ENCODE data around the gene R3HDM2. TPM values are rescaled to one million over a fixed set of nuclear protein-coding genes. Genes with fewer than 3 reads are reported as not detected.
"Not testable (repeated sequence)": the region's sequence is repeated elsewhere in the genome, so short reads cannot be mapped to it uniquely, and the experiment has no call there.

R3HDM2 gene
- total RNA-seq, 2 donors from 2014 or later, result 101 to 115 TPM

DNA sequence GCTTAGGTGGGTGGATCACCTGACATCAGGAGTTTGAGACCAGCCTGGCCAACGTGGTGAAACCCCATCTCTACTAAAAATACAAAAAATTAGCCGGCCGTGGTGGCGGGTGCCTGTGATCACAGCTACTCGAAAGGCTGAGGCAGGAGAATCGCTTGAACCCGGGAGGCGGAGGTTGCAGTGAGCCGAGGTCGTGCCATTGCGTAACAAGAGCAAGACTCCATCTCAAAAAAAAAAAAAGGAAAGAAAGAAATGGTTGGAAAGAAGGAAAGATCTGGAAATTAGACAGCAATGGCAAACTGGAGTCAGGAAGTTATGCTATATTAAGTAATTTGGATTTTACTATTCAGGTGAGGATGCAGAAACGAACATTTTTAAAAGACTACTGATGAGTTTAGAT, 148.8 kb downstream of the R3HDM2 start:
- not testable (repeated sequence) for DNase-seq; H3K4me3 Mint-ChIP-seq; H3K27me3 Mint-ChIP-seq; H3K9me3 ChIP-seq (ENCODE audit: control insufficient read depth, low read length, poor library complexity, severe bottlenecking); ATAC-seq
- peaks cover 22% of the 10 kb centered on the region for H3K36me3 Mint-ChIP-seq (ENCODE audit: low read depth)
- peak overlapping the region; percentile 92 for H3K27ac Mint-ChIP-seq
- peaks cover 29% of the 10 kb centered on the region for H3K4me1 Mint-ChIP-seq

DNA sequence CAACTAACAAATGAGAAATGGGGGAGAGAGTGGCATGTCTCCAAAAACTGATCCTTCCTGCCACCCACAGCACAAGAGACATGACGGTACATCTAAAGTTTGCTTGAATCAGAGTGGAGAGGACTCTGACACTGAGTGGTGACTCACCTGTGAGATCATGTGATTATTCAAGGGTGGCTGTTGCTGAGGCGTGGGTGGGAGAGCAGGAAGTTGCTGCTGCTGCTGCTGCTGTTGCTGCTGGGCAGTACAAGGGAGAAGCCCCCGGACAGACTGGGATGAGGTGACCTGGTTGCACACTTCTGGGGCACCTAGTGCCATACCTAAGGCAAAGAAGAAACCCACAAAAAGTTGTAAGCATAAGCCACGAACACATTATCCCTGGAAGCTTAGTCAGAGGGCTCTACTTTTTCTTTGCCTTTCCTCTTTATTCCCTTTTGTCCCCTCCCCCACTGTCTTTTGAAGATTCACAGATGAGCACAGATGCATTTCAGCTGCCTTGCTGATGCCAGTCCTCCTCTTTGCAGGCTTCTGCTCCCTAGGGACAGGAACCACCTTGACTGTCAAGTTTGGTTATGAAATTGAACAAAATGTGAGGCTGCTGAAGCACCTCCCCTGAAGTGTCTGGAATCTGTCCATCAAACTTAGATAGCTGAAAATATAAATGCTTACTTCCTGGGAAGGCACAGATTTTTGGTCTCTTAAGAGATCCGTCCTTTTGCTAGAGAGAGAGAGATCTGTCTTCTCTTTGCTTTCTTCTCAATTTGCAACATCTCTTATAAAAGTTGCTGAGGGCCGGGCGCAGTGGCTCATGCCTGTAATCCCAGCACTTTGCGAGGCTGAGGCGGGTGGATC, 150.4 kb downstream of the R3HDM2 start:
- ATAC-seq (peak; percentile 99), DNase-seq (peak in 1 of 3 donors; percentile 32)
- Mint-ChIP-seq H3K27me3 (no peaks in the 10 kb centered on the region), H3K36me3 (ENCODE audit: low read depth) (peaks cover 17% of the 10 kb centered on the region), H3K27ac (peak overlapping the region; percentile 92), H3K4me3 (peak overlapping the region; percentile 28), H3K4me1 (peaks cover 30% of the 10 kb centered on the region)
- H3K9me3 ChIP-seq (ENCODE audit: control insufficient read depth, low read length, poor library complexity, severe bottlenecking), result no peaks in the 10 kb centered on the region

DNA sequence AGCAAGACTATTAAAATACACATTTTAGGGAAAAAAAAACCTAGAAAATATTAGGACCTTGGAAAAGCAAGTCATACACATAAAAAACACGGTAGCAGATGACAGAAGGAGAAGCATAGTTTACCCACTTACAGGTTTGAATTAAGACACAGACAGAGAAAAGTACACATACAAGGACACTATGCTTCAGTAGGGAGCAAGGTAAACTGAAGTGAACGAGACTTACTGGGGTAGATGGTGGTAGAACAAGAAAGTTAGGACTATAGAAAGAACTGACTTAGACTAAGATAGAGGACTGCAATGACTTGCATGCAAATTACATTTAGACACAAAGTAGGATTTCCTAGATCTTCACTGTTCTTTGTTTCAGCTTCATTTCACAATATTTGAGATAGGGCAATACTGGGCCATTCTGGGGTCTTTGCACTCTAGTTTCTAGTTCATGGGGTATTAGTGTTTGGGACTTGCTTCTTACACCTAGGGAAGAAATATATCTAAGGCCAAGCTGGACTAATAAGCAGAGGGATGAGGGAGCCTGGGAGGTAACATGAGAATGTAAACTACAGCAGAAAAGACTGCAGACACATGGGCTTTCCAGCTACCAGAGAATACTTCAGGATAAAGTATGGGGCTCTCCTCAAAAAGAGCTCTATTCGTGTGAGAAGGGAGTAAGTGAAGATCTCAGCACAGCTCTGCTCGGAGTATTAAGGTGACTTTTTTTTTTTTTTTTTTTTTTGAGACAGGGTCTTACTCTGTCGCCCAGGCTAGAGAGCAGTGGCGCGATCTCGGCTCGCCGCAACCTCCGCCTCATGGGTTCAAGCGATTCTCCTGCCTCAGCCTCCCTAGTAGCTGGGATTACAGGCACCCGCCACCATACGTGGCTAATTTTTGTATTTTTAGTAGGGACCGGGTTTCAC, 152.1 kb downstream of the R3HDM2 start:
- Mint-ChIP-seq H3K4me3 (no peak overlapping the region), H3K27me3 (no peaks in the 10 kb centered on the region), H3K27ac (peak overlapping the region; percentile 80), H3K4me1 (peaks cover 30% of the 10 kb centered on the region), H3K36me3 (ENCODE audit: low read depth) (peaks cover 13% of the 10 kb centered on the region)
- DNase-seq (no peak), ATAC-seq (no peak)
- H3K9me3 ChIP-seq (ENCODE audit: control insufficient read depth, low read length, poor library complexity, severe bottlenecking), result no peaks in the 10 kb centered on the region

DNA sequence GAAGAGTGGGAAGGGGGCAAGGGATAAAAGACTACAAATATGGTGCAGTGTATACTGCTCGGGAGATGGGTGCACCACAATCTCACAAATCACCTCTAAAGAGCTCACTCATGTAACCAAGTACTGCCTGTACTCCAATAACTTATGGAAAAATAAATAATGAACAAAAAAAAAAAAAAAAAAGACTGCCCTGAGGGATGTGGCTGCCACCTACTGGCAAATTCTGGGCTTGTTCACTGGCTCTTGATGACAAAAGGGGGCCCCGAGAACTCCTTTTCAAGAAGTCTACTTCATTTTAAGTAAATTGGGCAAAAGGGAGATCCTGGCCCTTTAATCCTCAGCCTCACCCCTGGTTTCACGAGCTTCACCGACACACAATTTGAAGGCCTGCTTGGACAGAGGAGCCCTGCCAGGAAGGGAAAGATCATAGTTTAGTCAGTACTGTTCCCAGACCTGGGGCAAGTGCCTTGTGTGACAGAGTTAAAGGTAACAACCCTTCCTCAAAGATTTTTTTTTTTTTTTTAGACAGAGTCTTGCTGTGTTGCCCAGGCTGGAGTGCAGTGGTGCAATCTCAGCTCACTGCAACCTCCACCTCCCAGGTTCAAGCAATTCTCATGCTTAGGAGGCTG, 153.8 kb downstream of the R3HDM2 start:
- H3K36me3 Mint-ChIP-seq (ENCODE audit: low read depth), result peaks cover 12% of the 10 kb centered on the region
- ATAC-seq (no peak), DNase-seq (no peak)
- no peaks in the 10 kb centered on the region for H3K27me3 Mint-ChIP-seq
- H3K4me3 Mint-ChIP-seq, result no peak overlapping the region
- H3K4me1 Mint-ChIP-seq, result peaks cover 24% of the 10 kb centered on the region
- H3K9me3 ChIP-seq (ENCODE audit: control insufficient read depth, low read length, poor library complexity, severe bottlenecking), result no peaks in the 10 kb centered on the region
- H3K27ac Mint-ChIP-seq, result peak overlapping the region; percentile 39

DNA sequence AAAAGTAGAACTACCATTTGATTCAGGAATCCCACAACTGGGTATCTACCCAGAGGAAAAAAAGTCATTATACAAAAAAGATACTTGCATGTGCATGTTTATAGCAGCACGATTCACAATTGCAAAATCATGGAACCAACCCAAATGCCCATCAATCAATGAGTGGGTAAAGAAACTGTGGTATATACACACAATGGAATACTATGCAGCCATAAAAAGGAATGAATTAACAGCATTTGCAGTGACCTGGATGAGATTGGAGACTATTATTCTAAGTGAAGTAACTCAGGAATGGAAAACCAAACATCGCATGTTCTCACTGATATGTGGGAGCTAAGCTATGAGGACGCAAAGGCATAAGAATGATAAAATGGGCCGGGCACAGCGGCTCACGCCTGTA, 154.6 kb downstream of the R3HDM2 start:
- peaks cover 13% of the 10 kb centered on the region for H3K36me3 Mint-ChIP-seq (ENCODE audit: low read depth)

DNA sequence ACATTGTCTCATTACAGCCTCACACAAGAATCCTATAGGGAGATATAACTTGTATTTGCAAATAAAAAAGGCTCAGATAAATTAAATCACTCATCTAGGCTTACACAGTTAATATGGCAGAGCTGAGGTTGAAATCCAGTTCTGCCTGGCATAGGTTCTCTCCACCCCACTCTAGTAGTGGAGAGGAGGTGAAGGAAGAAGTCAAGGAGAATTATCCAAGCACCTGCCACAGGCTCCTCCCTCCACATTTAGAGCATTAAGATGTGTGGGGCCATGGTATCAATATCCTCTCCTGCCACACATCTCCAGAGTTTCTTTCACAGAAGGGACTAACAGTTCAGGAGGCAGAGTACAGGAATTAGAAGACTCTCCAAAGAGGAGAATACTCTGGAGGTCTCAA, 157.3 kb downstream of the R3HDM2 start:
- no peaks in the 10 kb centered on the region for H3K9me3 ChIP-seq (ENCODE audit: control insufficient read depth, low read length, poor library complexity, severe bottlenecking)
- no peak overlapping the region for H3K4me3 Mint-ChIP-seq
- DNase-seq (no peak), ATAC-seq (no peak)
- no peaks in the 10 kb centered on the region for H3K27me3 Mint-ChIP-seq
- H3K27ac Mint-ChIP-seq, result no peak overlapping the region
- H3K36me3 Mint-ChIP-seq (ENCODE audit: low read depth), result peaks cover 20% of the 10 kb centered on the region
- H3K4me1 Mint-ChIP-seq, result peaks cover 7% of the 10 kb centered on the region

More for the DNA sequence above, 154.6 kb downstream of the R3HDM2 start:
- peaks cover 24% of the 10 kb centered on the region for H3K4me1 Mint-ChIP-seq
- H3K4me3 Mint-ChIP-seq; ATAC-seq; H3K27me3 Mint-ChIP-seq; DNase-seq; H3K9me3 ChIP-seq (ENCODE audit: control insufficient read depth, low read length, poor library complexity, severe bottlenecking): not testable (repeated sequence)
- peak overlapping the region; percentile 39 for H3K27ac Mint-ChIP-seq

DNA sequence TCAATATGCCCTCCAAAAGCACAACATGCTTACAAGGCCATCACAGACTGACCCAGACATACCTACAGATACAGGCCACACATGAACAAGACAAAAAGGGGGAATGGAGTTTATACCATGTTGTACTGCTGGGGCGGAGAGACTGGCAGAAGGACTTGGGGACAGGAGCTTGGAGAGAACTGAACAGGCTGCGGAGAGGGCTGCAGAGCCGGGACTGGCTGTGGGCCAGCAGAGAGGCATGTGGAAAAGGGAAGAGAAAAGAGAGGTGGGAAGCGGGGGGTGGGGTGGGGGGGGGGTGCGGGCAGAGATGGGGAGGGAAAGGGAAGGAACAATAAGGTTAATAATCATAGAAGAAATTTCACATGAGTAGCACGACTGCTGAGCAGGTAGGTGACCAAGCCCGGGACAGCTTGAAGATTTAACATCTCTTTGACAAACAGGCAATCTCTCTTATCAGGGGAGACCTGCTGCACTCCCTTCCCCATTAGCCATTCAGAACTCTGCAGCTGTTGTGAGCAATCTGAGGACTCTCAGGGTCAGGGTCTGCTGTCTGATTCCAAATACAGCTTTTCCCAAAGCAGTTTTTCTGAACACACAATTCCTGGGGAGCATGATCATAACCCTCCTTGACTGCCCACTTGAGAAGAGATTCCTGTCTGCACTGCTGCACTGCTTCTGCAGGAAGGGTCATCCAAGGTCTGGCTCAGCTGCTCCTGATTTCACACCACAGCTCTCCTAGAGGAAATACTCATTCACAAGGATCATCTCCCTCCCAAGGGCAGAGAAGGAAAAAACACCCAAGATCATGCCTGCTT, 158.3 kb downstream of the R3HDM2 start:
- peaks cover 12% of the 10 kb centered on the region for H3K36me3 Mint-ChIP-seq (ENCODE audit: low read depth)
- peaks cover 4% of the 10 kb centered on the region for H3K4me1 Mint-ChIP-seq
- ATAC-seq, result no peak
- no peak for DNase-seq
- peak overlapping the region; percentile 11 for H3K27ac Mint-ChIP-seq
- H3K9me3 ChIP-seq (ENCODE audit: control insufficient read depth, low read length, poor library complexity, severe bottlenecking), result no peaks in the 10 kb centered on the region
- no peaks in the 10 kb centered on the region for H3K27me3 Mint-ChIP-seq
- H3K4me3 Mint-ChIP-seq, result no peak overlapping the region

DNA sequence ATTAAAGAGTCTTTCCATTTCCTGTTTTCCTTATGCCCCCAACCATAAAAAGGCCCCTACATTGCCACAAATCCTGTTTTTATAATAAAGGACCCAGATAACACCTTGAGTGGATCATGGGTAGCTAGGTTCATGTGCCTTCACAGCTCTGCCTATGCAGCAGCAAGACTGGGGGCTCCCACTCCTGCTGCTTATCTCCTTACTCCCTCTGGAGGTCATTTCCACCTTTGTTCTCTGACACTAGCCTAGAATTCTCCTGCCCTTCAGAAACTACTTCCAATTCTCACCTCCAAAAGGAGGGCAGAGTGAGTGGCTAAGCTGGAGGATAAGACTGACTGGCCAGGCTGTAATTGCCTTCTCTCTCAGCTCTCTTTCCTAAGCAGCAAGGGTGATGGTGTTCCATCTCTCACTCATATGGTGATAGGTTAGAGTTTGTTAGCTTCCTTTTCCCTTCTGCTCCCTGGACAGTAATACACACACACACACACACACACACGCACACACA, 159.8 kb downstream of the R3HDM2 start:
- peaks cover 14% of the 10 kb centered on the region for H3K36me3 Mint-ChIP-seq (ENCODE audit: low read depth)
- no peaks in the 10 kb centered on the region for H3K27me3 Mint-ChIP-seq
- no peak for DNase-seq
- H3K27ac Mint-ChIP-seq, result peak overlapping the region; percentile 81
- no peak for ATAC-seq
- peaks cover 4% of the 10 kb centered on the region for H3K4me1 Mint-ChIP-seq
- no peaks in the 10 kb centered on the region for H3K9me3 ChIP-seq (ENCODE audit: control insufficient read depth, low read length, poor library complexity, severe bottlenecking)
- H3K4me3 Mint-ChIP-seq, result no peak overlapping the region

DNA sequence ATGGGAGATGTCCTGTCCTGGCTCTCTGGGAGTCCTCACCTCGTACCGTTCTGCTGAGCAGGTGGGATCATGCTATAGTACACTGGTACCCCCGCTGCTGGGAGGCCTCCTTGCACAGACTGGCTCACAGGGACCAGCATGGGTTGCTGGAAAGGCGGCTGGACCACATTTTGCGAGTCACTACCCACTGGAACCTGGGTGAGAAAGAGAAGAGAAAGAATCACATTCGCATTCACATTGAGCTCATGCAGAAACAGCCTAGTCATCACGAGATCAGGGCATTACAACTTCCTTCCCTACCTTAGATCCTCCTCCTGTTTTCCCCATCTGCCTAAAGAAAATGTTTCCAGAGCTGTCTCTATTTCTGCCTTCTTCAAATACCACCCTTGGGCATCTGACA, 162.6 kb downstream of the R3HDM2 start:
- Mint-ChIP-seq H3K4me3 (no peak overlapping the region), H3K27ac (no peak overlapping the region), H3K4me1 (peaks cover 3% of the 10 kb centered on the region), H3K27me3 (no peaks in the 10 kb centered on the region), H3K36me3 (ENCODE audit: low read depth) (peaks cover 17% of the 10 kb centered on the region)
- H3K9me3 ChIP-seq (ENCODE audit: control insufficient read depth, low read length, poor library complexity, severe bottlenecking), result no peaks in the 10 kb centered on the region
- ATAC-seq (no peak), DNase-seq (no peak)

DNA sequence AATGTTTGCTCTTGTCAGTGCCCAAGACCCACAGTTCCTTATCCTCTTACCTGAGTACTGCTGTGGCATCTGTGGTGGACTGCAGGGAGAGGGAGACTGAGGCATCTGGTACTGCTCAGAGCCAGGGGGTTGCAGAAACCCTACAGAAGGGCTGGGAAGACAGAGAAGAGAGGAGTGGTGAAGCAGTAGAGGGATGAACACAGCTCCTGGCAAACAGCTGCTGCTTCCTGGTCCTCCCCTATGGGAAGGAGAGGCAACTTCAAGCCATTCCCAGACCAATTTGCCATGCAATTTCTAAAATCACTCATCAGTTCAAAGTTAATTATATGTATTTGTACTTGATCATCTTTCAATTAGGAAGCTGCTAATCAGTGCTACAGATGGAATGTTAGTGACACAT, 164.2 kb downstream of the R3HDM2 start:
- peaks cover 3% of the 10 kb centered on the region for H3K4me1 Mint-ChIP-seq

DNA sequence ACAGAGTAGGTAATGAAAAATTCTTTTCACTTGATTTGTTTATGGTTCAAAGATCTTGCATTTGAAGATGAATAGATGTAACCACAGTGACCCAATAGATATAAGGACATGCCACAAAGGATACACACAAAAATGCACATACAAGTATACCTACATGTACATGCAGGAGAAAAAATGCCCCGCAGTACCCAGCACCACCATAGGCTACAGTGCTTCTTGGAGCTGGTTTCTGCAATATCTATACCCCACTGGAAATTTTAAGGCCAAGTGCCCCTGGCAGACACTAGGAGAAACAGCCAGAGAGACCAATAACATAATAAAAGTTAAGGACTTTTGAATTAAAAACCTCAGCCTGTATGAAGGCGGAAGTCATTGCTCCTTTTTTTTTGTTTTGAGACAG, 167.7 kb downstream of the R3HDM2 start:
- Mint-ChIP-seq H3K27me3 (no peaks in the 10 kb centered on the region), H3K36me3 (ENCODE audit: low read depth) (peaks cover 6% of the 10 kb centered on the region), H3K4me3 (no peak overlapping the region), H3K4me1 (peaks cover 3% of the 10 kb centered on the region), H3K27ac (no peak overlapping the region)
- no peaks in the 10 kb centered on the region for H3K9me3 ChIP-seq (ENCODE audit: control insufficient read depth, low read length, poor library complexity, severe bottlenecking)
- ATAC-seq (no peak), DNase-seq (no peak)

More for the DNA sequence above, 164.2 kb downstream of the R3HDM2 start:
- DNase-seq, result no peak
- Mint-ChIP-seq H3K27ac (no peak overlapping the region), H3K4me3 (no peak overlapping the region), H3K36me3 (ENCODE audit: low read depth) (peaks cover 14% of the 10 kb centered on the region), H3K27me3 (no peaks in the 10 kb centered on the region)
- no peaks in the 10 kb centered on the region for H3K9me3 ChIP-seq (ENCODE audit: control insufficient read depth, low read length, poor library complexity, severe bottlenecking)
- no peak for ATAC-seq

DNA sequence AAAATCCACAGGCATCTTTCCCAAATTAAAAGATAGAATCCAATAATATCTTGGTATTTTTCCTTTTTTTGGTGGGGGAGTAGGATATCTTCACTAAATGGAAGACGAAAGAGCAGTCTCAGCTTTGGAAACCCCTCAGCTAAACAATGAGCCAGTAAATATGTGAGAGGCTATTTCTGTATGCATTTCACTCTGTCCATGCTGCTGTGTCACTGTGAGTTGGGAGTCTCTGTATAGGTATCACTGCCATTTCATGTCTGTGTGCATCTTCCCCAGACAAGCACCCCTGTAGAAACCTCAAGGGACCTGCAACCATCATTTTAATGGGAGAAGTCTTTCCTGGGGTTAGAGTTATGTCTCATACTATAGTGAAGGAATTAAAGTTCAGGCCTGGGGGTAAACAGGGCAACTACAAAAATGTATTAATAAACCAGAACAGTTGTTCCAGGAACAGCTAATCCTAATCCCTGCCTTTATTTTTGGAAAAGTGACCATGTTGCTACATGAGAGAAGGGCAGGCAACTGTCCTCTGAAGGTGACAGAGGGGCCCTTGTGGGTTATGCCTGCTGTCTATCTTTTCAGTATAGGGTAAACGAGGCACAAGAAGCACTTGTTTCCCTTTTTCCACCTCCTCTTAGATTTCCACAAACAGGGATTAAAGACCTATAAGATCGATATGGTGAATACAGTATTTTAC, 168.6 kb downstream of the R3HDM2 start:
- H3K36me3 Mint-ChIP-seq (ENCODE audit: low read depth), result peaks cover 6% of the 10 kb centered on the region
- ATAC-seq, result no peak
- no peak overlapping the region for H3K27ac Mint-ChIP-seq
- H3K9me3 ChIP-seq (ENCODE audit: control insufficient read depth, low read length, poor library complexity, severe bottlenecking), result no peaks in the 10 kb centered on the region
- H3K4me3 Mint-ChIP-seq, result no peak overlapping the region
- H3K4me1 Mint-ChIP-seq, result peaks cover 3% of the 10 kb centered on the region
- no peak for DNase-seq
- no peaks in the 10 kb centered on the region for H3K27me3 Mint-ChIP-seq

Data from T-helper 17 cell (primary cell).